ENCODE data around the gene OSTF1. TPM values are rescaled to one million over a fixed set of nuclear protein-coding genes. Genes with fewer than 3 reads are reported as not detected.

Gene OSTF1
- total and polyA plus RNA-seq, 2 donors (not counting 3 experiments of a cell fraction or from before 2014, with no cell fraction given), result 23.5 to 70.9 TPM

GRCh38 chr9:75112789-75113188, 24.5 kb downstream of the OSTF1 start:
- POLR2A ChIA-PET, result no interaction called here
- Histone ChIP-seq H3K36me3 (ENCODE audit: control insufficient read depth in 2 of 2, extremely low read depth in 1 of 2, insufficient read depth in 2 of 2, low read length in 2 of 2) (peaks cover 0 to 3% of the 10 kb centered on the region in 2 experiments), H3K27me3 (ENCODE audit: control insufficient read depth in 2 of 2, insufficient read depth in 2 of 2, low read length in 2 of 2) (no peaks in the 10 kb centered on the region), H3K4me1 (ENCODE audit: control insufficient read depth, extremely low read depth, insufficient read depth, low read length) (peaks cover 36% of the 10 kb centered on the region), H3K9me3 (replicated peaks; ENCODE audit: control insufficient read depth, insufficient read depth, low read length) (no peaks in the 10 kb centered on the region), H3K9ac (replicated peaks; ENCODE audit: extremely low read depth, insufficient read depth, low read length) (no peak overlapping the region), H3K9me1 (replicated peaks; ENCODE audit: control insufficient read depth, extremely low read depth, insufficient read depth, low read length) (no peaks in the 10 kb centered on the region), H3K79me2 (ENCODE audit: control insufficient read depth, insufficient read depth, low read length) (peaks cover 68% of the 10 kb centered on the region), H2AFZ (ENCODE audit: low read depth, low read length) (no peak overlapping the region), H4K20me1 (replicated peaks; ENCODE audit: control insufficient read depth, extremely low read depth, insufficient read depth, low read length) (peaks cover 2% of the 10 kb centered on the region), H3K4me3 (replicated peaks in 1 of 3; ENCODE audit: insufficient read depth in 1 of 3, low read depth in 1 of 3, low read length in 3 of 3) (no peak overlapping the region), H3K27ac (ENCODE audit: insufficient read depth, low read depth, low read length) (no peak overlapping the region), H3K4me2 (ENCODE audit: insufficient read depth, low read length) (peak overlapping the region; percentile 73)
- FAIRE-seq (peak; percentile 62), DNase-seq (ENCODE audit: low read depth, low spot score) (peak; percentile 23)
- TF ChIP-seq POLR2A (IDR thresholded peaks at IDR 0.05; ENCODE audit: low read depth, low read length) (no peak), GATA2 (IDR thresholded peaks at IDR 0.05; ENCODE audit: insufficient read depth, insufficient read length, low read depth, low read length) (no peak), MYC (IDR thresholded peaks at IDR 0.05; ENCODE audit: low read depth, low read length) (no peak), EZH2 (IDR thresholded peaks at IDR 0.05; ENCODE audit: borderline replicate concordance, low read depth, low read length, severe bottlenecking) (no peak), MAX (IDR thresholded peaks at IDR 0.05; ENCODE audit: insufficient read depth, insufficient read length) (no peak), FOS (IDR thresholded peaks at IDR 0.05; ENCODE audit: borderline replicate concordance, insufficient read depth, low read length) (no peak), JUN (IDR thresholded peaks at IDR 0.05; ENCODE audit: borderline replicate concordance, insufficient read depth, insufficient read length, low read depth) (no peak), POLR2AphosphoS5 (IDR thresholded peaks at IDR 0.05; ENCODE audit: insufficient read depth, low read depth, low read length) (no peak), CTCF (IDR thresholded peaks at IDR 0.05; ENCODE audit: extremely low read depth in 1 of 2, insufficient read depth in 1 of 2, low read depth in 1 of 2, low read length in 2 of 2) (no peak)
- CTCF ChIA-PET, result interaction anchor here (1.0 to 1.2 kb wide), 2 partner anchors 73 to 82 kb away, joined by 4 read pairs; no protein-coding TSS in a partner anchor
- BruUV-seq (replicated peaks), result no TSS peak
- intact Hi-C loops (cut with micrococcal nuclease) (no loop called here), dilution Hi-C loops (cut with MboI; ENCODE audit: extremely low pct_ligation_motif_present, low sequenced_read_pairs) (no loop called here)
